ENCODE measurements around the gene WDR59.

The WDR59 gene

GRCh38 chr16:74936902-74937560, 47.9 kb downstream of the WDR59 start:
- peaks cover 7% of the 10 kb centered on the region for H3K4me1 ChIP-seq (ENCODE audit: insufficient read depth, low read length, poor library complexity, severe bottlenecking)
- no peaks in the 10 kb centered on the region for H3F3A ChIP-seq (ENCODE audit: low read depth)
- H3K36me3 ChIP-seq (ENCODE audit: insufficient read depth, low read length), result peaks cover 10% of the 10 kb centered on the region; the same call in 1 of the 2 replicates
- no peak for TF ChIP-seq EZH2phosphoT487 (IDR thresholded peaks at IDR 0.05; ENCODE audit: borderline replicate concordance)
- TF ChIP-seq, protein P1, sequence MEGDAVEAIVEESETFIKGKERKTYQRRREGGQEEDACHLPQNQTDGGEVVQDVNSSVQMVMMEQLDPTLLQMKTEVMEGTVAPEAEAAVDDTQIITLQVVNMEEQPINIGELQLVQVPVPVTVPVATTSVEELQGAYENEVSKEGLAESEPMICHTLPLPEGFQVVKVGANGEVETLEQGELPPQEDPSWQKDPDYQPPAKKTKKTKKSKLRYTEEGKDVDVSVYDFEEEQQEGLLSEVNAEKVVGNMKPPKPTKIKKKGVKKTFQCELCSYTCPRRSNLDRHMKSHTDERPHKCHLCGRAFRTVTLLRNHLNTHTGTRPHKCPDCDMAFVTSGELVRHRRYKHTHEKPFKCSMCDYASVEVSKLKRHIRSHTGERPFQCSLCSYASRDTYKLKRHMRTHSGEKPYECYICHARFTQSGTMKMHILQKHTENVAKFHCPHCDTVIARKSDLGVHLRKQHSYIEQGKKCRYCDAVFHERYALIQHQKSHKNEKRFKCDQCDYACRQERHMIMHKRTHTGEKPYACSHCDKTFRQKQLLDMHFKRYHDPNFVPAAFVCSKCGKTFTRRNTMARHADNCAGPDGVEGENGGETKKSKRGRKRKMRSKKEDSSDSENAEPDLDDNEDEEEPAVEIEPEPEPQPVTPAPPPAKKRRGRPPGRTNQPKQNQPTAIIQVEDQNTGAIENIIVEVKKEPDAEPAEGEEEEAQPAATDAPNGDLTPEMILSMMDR (conservative IDR thresholded peaks at IDR 0.05; ENCODE audit: low read length), result no peak
- H3K4me2 ChIP-seq (ENCODE audit: low read depth, low read length, poor library complexity, severe bottlenecking), result no peak overlapping the region
- H3K9me2 ChIP-seq (replicated peaks; ENCODE audit: low read depth, low read length), result no peaks in the 10 kb centered on the region
- no peak overlapping the region for H2AFZ ChIP-seq (ENCODE audit: low read length)
- H3K79me2 ChIP-seq (ENCODE audit: insufficient read depth, low read length), result no peaks in the 10 kb centered on the region
- no peaks in the 10 kb centered on the region for H3K27me3 ChIP-seq (ENCODE audit: insufficient read depth, low read length, poor library complexity, severe bottlenecking)
- H3K4me3 ChIP-seq (ENCODE audit: low read length, poor library complexity, severe bottlenecking), result no peak overlapping the region
- H4K20me1 ChIP-seq (ENCODE audit: insufficient read depth, low read length, poor library complexity, severe bottlenecking), result no peaks in the 10 kb centered on the region
- H3K9ac ChIP-seq (ENCODE audit: low read depth, low read length, poor library complexity, severe bottlenecking), result no peak overlapping the region
- no peaks in the 10 kb centered on the region for H3K9me3 ChIP-seq (ENCODE audit: insufficient read depth, low read depth, low read length)

DNA sequence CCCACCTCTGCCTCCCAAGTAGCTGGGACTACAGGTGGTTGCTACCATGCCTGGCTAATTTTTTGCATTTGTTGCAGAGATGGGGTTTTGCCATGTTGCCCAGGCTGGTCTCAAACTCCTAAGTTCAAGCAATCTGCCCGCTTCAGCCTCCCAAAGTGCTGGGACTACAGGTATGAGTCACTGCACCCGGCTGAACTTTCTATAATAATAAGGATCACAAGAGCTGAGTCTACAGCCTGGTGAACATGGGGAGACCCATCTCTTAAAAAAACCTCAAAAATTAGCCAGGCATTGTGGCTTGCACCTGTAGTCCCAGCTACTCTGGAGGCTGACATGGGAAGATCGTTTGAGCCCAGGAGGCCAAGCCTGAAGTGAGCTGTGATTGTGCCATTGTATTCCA, 53.5 kb downstream of the WDR59 start:
- Histone ChIP-seq H3K4me2 (ENCODE audit: low read depth, low read length, poor library complexity, severe bottlenecking) (no peak overlapping the region), H3F3A (ENCODE audit: low read depth) (no peaks in the 10 kb centered on the region), H3K79me2 (ENCODE audit: insufficient read depth, low read length) (no peaks in the 10 kb centered on the region), H3K9me3 (ENCODE audit: insufficient read depth, low read depth, low read length) (no peaks in the 10 kb centered on the region), H2AFZ (ENCODE audit: low read length) (no peak overlapping the region), H3K36me3 (ENCODE audit: insufficient read depth, low read length) (peaks cover 4% of the 10 kb centered on the region; the same call in 1 of the 2 replicates), H3K4me1 (ENCODE audit: insufficient read depth, low read length, poor library complexity, severe bottlenecking) (no peaks in the 10 kb centered on the region), H3K9me2 (replicated peaks; ENCODE audit: low read depth, low read length) (no peaks in the 10 kb centered on the region), H3K4me3 (ENCODE audit: low read length, poor library complexity, severe bottlenecking) (no peak overlapping the region), H3K9ac (ENCODE audit: low read depth, low read length, poor library complexity, severe bottlenecking) (no peak overlapping the region), H3K27me3 (ENCODE audit: insufficient read depth, low read length, poor library complexity, severe bottlenecking) (no peaks in the 10 kb centered on the region), H4K20me1 (ENCODE audit: insufficient read depth, low read length, poor library complexity, severe bottlenecking) (no peaks in the 10 kb centered on the region)
- TF ChIP-seq EZH2phosphoT487 (IDR thresholded peaks at IDR 0.05; ENCODE audit: borderline replicate concordance), result no peak
- TF ChIP-seq, protein P1 (conservative IDR thresholded peaks at IDR 0.05; ENCODE audit: low read length), result no peak

DNA sequence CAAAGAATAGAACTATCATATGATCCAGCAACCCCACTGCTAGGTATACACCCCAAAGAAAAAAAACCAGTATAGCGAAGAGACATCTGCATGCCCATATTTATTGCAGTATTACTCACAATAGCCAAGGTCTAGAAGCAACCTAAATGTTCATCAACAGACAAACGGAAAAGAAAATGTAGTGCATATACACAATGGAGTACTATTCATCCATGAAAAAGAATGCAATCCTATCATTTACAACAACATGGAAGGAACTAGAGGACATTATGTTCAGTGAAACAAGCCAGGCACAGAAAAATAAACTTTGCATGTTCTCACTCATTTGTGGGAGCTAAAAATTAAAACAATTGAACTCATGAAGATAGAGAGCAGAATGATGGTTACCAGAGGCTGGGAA, 55.3 kb downstream of the WDR59 start:
- Histone ChIP-seq H3K9me2 (replicated peaks; ENCODE audit: low read depth, low read length) (no peaks in the 10 kb centered on the region), H3K4me1 (ENCODE audit: insufficient read depth, low read length, poor library complexity, severe bottlenecking) (no peaks in the 10 kb centered on the region), H2AFZ (ENCODE audit: low read length) (no peak overlapping the region), H3K79me2 (ENCODE audit: insufficient read depth, low read length) (no peaks in the 10 kb centered on the region), H3K36me3 (ENCODE audit: insufficient read depth, low read length) (peaks cover 4% of the 10 kb centered on the region; the same call in 1 of the 2 replicates), H3K4me2 (ENCODE audit: low read depth, low read length, poor library complexity, severe bottlenecking) (no peak overlapping the region), H3K9ac (ENCODE audit: low read depth, low read length, poor library complexity, severe bottlenecking) (no peak overlapping the region), H3F3A (ENCODE audit: low read depth) (no peaks in the 10 kb centered on the region), H3K9me3 (ENCODE audit: insufficient read depth, low read depth, low read length) (no peaks in the 10 kb centered on the region), H3K27me3 (ENCODE audit: insufficient read depth, low read length, poor library complexity, severe bottlenecking) (no peaks in the 10 kb centered on the region), H3K4me3 (ENCODE audit: low read length, poor library complexity, severe bottlenecking) (no peak overlapping the region), H4K20me1 (ENCODE audit: insufficient read depth, low read length, poor library complexity, severe bottlenecking) (no peaks in the 10 kb centered on the region)
- TF ChIP-seq EZH2phosphoT487 (IDR thresholded peaks at IDR 0.05; ENCODE audit: borderline replicate concordance), result no peak
- TF ChIP-seq, protein P1 (conservative IDR thresholded peaks at IDR 0.05; ENCODE audit: low read length), result no peak

Data from Loucy (cell line).